Glutamatergic neuron (in vitro differentiated cells): ENCODE results near the gene L3MBTL1. TPM values are rescaled to one million over a fixed set of nuclear protein-coding genes. Genes with fewer than 3 reads are reported as not detected.

ENCODE experiments used
- DNase-seq: peaks from one replicate; pipeline ENCODE4 v3.0.0; 2022
- H3K27ac Mint-ChIP-seq: one replicate; pipeline ENCODE4 v1.8.0; 2020; ENCODE audit warnings: mild to moderate bottlenecking, mixed read lengths, inconsistent platforms; ENCODE audit not compliant: unreplicated experiment
- H3K27me3 Mint-ChIP-seq: one replicate; pipeline ENCODE4 v1.8.0; 2020; ENCODE audit warnings: mild to moderate bottlenecking, moderate library complexity, mixed read lengths, inconsistent platforms; ENCODE audit not compliant: unreplicated experiment
- H3K36me3 Mint-ChIP-seq: one replicate; pipeline ENCODE4 v1.8.0; 2020; ENCODE audit warnings: mild to moderate bottlenecking, mixed read lengths, inconsistent platforms; ENCODE audit not compliant: unreplicated experiment
- H3K4me1 Mint-ChIP-seq: one replicate; pipeline ENCODE4 v1.8.0; 2020; ENCODE audit warnings: mild to moderate bottlenecking, low read depth, mixed read lengths, inconsistent platforms; ENCODE audit not compliant: unreplicated experiment
- H3K4me3 Mint-ChIP-seq: one replicate; pipeline ENCODE4 v1.8.0; 2020; ENCODE audit warnings: mild to moderate bottlenecking, mixed read lengths, inconsistent platforms; ENCODE audit not compliant: unreplicated experiment
- H3K9me3 Mint-ChIP-seq: one replicate; pipeline ENCODE4 v1.8.0; 2020; ENCODE audit warnings: mild to moderate bottlenecking, moderate library complexity, mixed read lengths, inconsistent platforms; ENCODE audit not compliant: unreplicated experiment
- CTCF ChIP-seq: fragments of 200-600 bp; sonication (generic); IDR thresholded peaks from one replicate; pipeline ENCODE4 v1.5.0; 2021; ENCODE audit not compliant: partially characterized antibody, unreplicated experiment
- total RNA-seq: library from RNA; stranded (reverse); fragmentation: NEBNext Ultra II Directional; extraction: Animal tissue kit (Norgen Biotek cat#: 25700); gene quantifications from one replicate; pipeline ENCODE4 v1.2.1, GENCODE V29; 2021; ENCODE audit not compliant: unreplicated experiment

The L3MBTL1 gene
- total RNA-seq, 1 donor from 2014 or later: 19.9 TPM

GRCh38 chr20:43537921-43538877 lies 30.7 kb downstream of the L3MBTL1 start:
- H3K9me3 Mint-ChIP-seq: no peaks in the 10 kb centered on the region
- no peaks in the 10 kb centered on the region for H3K36me3 Mint-ChIP-seq
- peaks cover 2% of the 10 kb centered on the region for H3K27me3 Mint-ChIP-seq
- H3K4me3 Mint-ChIP-seq: no peak overlapping the region
- no peak overlapping the region for H3K27ac Mint-ChIP-seq
- peak; percentile 84 for DNase-seq
- peak; percentile 94 for TF ChIP-seq CTCF
- no peaks in the 10 kb centered on the region for H3K4me1 Mint-ChIP-seq

GRCh38 chr20:43538878-43539700 lies 31.6 kb downstream of the L3MBTL1 start:
- Mint-ChIP-seq H3K27me3 (peaks cover 2% of the 10 kb centered on the region), H3K9me3 (no peaks in the 10 kb centered on the region), H3K27ac (no peak overlapping the region), H3K36me3 (no peaks in the 10 kb centered on the region), H3K4me1 (no peaks in the 10 kb centered on the region), H3K4me3 (no peak overlapping the region)
- no peak for DNase-seq
- TF ChIP-seq CTCF: no peak

GRCh38 chr20:43539975-43540672 lies 32.6 kb downstream of the L3MBTL1 start:
- H3K9me3 Mint-ChIP-seq: no peaks in the 10 kb centered on the region
- H3K36me3 Mint-ChIP-seq: no peaks in the 10 kb centered on the region
- no peak overlapping the region for H3K4me3 Mint-ChIP-seq

GRCh38 chr20:43540673-43541060 lies 33.2 kb downstream of the L3MBTL1 start:
- Mint-ChIP-seq H3K9me3 (no peaks in the 10 kb centered on the region), H3K27me3 (peaks cover 2% of the 10 kb centered on the region), H3K36me3 (no peaks in the 10 kb centered on the region), H3K27ac (no peak overlapping the region), H3K4me3 (no peak overlapping the region), H3K4me1 (no peaks in the 10 kb centered on the region)
- DNase-seq: no peak
- no peak for TF ChIP-seq CTCF

More at GRCh38 chr20:43539975-43540672, 32.6 kb downstream of the L3MBTL1 start:
- H3K27ac Mint-ChIP-seq: no peak overlapping the region
- TF ChIP-seq CTCF: no peak
- no peaks in the 10 kb centered on the region for H3K4me1 Mint-ChIP-seq
- no peak for DNase-seq
- H3K27me3 Mint-ChIP-seq: peaks cover 2% of the 10 kb centered on the region
